SK-MEL-5 (cell line): ENCODE results near the gene ALDH5A1. TPM values are rescaled to one million over a fixed set of nuclear protein-coding genes. Genes with fewer than 3 reads are reported as not detected.

ENCODE experiments used
- DNase-seq: peaks from one replicate; pipeline ENCODE4 v3.0.0-alpha.2; 2016; ENCODE audit warnings: low read depth, low spot score
- in situ Hi-C: cut with HindIII; loops from 2 replicates; pipeline ENCODE4 v1.10.0; 2016; ENCODE audit warnings: low sequenced_read_pairs, high pct_unique_total_duplicates, low pct_unique_long_range_greater_than_20kb
- polyA plus RNA-seq, 2 experiments: library from polyadenylated mRNA; depleted of rRNA; stranded (reverse); fragments of >200 nt; gene quantifications; 2 replicates each; pipeline ENCODE4 v1.2.3, GENCODE V29; 2015
- total RNA-seq: library from RNA; depleted of rRNA; stranded (reverse); fragments of >200 nt; shearing (Covaris generic); gene quantifications from 2 replicates; pipeline ENCODE4 v1.2.3, GENCODE V29; 2014; rRNA removed

Gene ALDH5A1
- 6.1 and 7.2 TPM in 2 replicates for total RNA-seq
- polyA plus RNA-seq (2015; cell fraction: cytosol; rRNA removed): 9.4 and 13.2 TPM in 2 replicates
- 12.8 and 13.6 TPM in 2 replicates for polyA plus RNA-seq (2015; cell fraction: nucleus; rRNA removed)

- in situ Hi-C loops: no loop called here
- DNase-seq: peak; percentile 52
These were observed at the start of gene ALDH5A1 for GRCh38 chr6:24494821-24495795. Gene ALDH5A1, plus strand, starts transcription at chr6:24494969. Its CDS starts 28 bp downstream, at chr6:24494997.

- no peak for DNase-seq
- in situ Hi-C loops: no loop called here
These were observed 49.1 kb upstream of the ALDH5A1 start for GRCh38 chr6:24445704-24446103.

GRCh38 chr6:24446670-24447069, 48.1 kb upstream of the ALDH5A1 start:
- in situ Hi-C loops: no loop called here
- DNase-seq: no peak

- in situ Hi-C loops: no loop called here
These were observed 46.4 kb upstream of the ALDH5A1 start for GRCh38 chr6:24448396-24448795.

GRCh38 chr6:24448828-24449525, 45.8 kb upstream of the ALDH5A1 start:
- DNase-seq: no peak
- in situ Hi-C loops: no loop called here

More at GRCh38 chr6:24448396-24448795, 46.4 kb upstream of the ALDH5A1 start:
- no peak for DNase-seq

GRCh38 chr6:24451581-24452388, 43.0 kb upstream of the ALDH5A1 start:
- in situ Hi-C loops: no loop called here
- no peak for DNase-seq

GRCh38 chr6:24453921-24454320, 40.8 kb upstream of the ALDH5A1 start:
- DNase-seq: no peak
- in situ Hi-C loops: no loop called here

GRCh38 chr6:24454452-24454851, 40.3 kb upstream of the ALDH5A1 start:
- DNase-seq: no peak
- in situ Hi-C loops: no loop called here

GRCh38 chr6:24455061-24455460, 39.7 kb upstream of the ALDH5A1 start:
- DNase-seq: no peak
- in situ Hi-C loops: no loop called here

- no peak for DNase-seq
- in situ Hi-C loops: no loop called here
These were observed 36.6 kb upstream of the ALDH5A1 start for GRCh38 chr6:24458134-24458533.

GRCh38 chr6:24458941-24459340, 35.8 kb upstream of the ALDH5A1 start:
- no peak for DNase-seq
- in situ Hi-C loops: no loop called here

- no peak for DNase-seq
- in situ Hi-C loops: no loop called here
These were observed 33.8 kb upstream of the ALDH5A1 start for GRCh38 chr6:24460966-24461365.

- no peak for DNase-seq
- in situ Hi-C loops: no loop called here
These were observed 30.3 kb upstream of the ALDH5A1 start for GRCh38 chr6:24464253-24465038.

GRCh38 chr6:24469811-24470210, 25.0 kb upstream of the ALDH5A1 start:
- no peak for DNase-seq
- in situ Hi-C loops: no loop called here

- DNase-seq: no peak
- in situ Hi-C loops: no loop called here
These were observed 22.6 kb upstream of the ALDH5A1 start for GRCh38 chr6:24472181-24472580.

- in situ Hi-C loops: no loop called here
- no peak for DNase-seq
These were observed 18.1 kb upstream of the ALDH5A1 start for GRCh38 chr6:24476631-24477030.

GRCh38 chr6:24477070-24477469, 17.7 kb upstream of the ALDH5A1 start:
- in situ Hi-C loops: no loop called here
- DNase-seq: no peak
